ENCODE results near the gene ADGRL3.

ADGRL3 gene

GRCh38 chr4:61520681-61521160 lies 320.6 kb downstream of the ADGRL3 start:
- Histone ChIP-seq H3K4me3 (ENCODE audit: low read length) (no peak overlapping the region), H3K36me3 (ENCODE audit: control insufficient read depth, insufficient read depth, low read length) (no peaks in the 10 kb centered on the region), H3K4me1 (ENCODE audit: control insufficient read depth, insufficient read depth, low read length) (peaks cover 7% of the 10 kb centered on the region), H3K9me3 (ENCODE audit: control insufficient read depth, low read length) (no peaks in the 10 kb centered on the region), H3K9ac (ENCODE audit: low read length) (no peak overlapping the region), H3K27me3 (ENCODE audit: control insufficient read depth, insufficient read depth, low read length) (no peaks in the 10 kb centered on the region)

- H3K27me3 ChIP-seq (ENCODE audit: control insufficient read depth, insufficient read depth, low read length) = no peaks in the 10 kb centered on the region
- peaks cover 7% of the 10 kb centered on the region for H3K4me1 ChIP-seq (ENCODE audit: control insufficient read depth, insufficient read depth, low read length)
- no peaks in the 10 kb centered on the region for H3K9me3 ChIP-seq (ENCODE audit: control insufficient read depth, low read length)
- H3K36me3 ChIP-seq (ENCODE audit: control insufficient read depth, insufficient read depth, low read length) = no peaks in the 10 kb centered on the region
- H3K4me3 ChIP-seq (ENCODE audit: low read length) = no peak overlapping the region
- H3K9ac ChIP-seq (ENCODE audit: low read length) = no peak overlapping the region
Measured at GRCh38 chr4:61521451-61521850, 321.3 kb downstream of the ADGRL3 start.

GRCh38 chr4:61522312-61522711 lies 322.2 kb downstream of the ADGRL3 start:
- Histone ChIP-seq H3K4me3 (ENCODE audit: low read length) (no peak overlapping the region), H3K4me1 (ENCODE audit: control insufficient read depth, insufficient read depth, low read length) (peaks cover 7% of the 10 kb centered on the region), H3K9me3 (ENCODE audit: control insufficient read depth, low read length) (no peaks in the 10 kb centered on the region), H3K27me3 (ENCODE audit: control insufficient read depth, insufficient read depth, low read length) (no peaks in the 10 kb centered on the region), H3K36me3 (ENCODE audit: control insufficient read depth, insufficient read depth, low read length) (no peaks in the 10 kb centered on the region), H3K9ac (ENCODE audit: low read length) (no peak overlapping the region)

GRCh38 chr4:61527888-61528287 lies 327.8 kb downstream of the ADGRL3 start:
- Histone ChIP-seq H3K27me3 (ENCODE audit: control insufficient read depth, insufficient read depth, low read length) (no peaks in the 10 kb centered on the region), H3K4me1 (ENCODE audit: control insufficient read depth, insufficient read depth, low read length) (no peaks in the 10 kb centered on the region), H3K36me3 (ENCODE audit: control insufficient read depth, insufficient read depth, low read length) (no peaks in the 10 kb centered on the region), H3K9me3 (ENCODE audit: control insufficient read depth, low read length) (no peaks in the 10 kb centered on the region), H3K4me3 (ENCODE audit: low read length) (no peak overlapping the region), H3K9ac (ENCODE audit: low read length) (no peak overlapping the region)

- Histone ChIP-seq H3K4me1 (ENCODE audit: control insufficient read depth, insufficient read depth, low read length) (no peaks in the 10 kb centered on the region), H3K9me3 (ENCODE audit: control insufficient read depth, low read length) (no peaks in the 10 kb centered on the region), H3K9ac (ENCODE audit: low read length) (no peak overlapping the region), H3K36me3 (ENCODE audit: control insufficient read depth, insufficient read depth, low read length) (no peaks in the 10 kb centered on the region), H3K27me3 (ENCODE audit: control insufficient read depth, insufficient read depth, low read length) (no peaks in the 10 kb centered on the region), H3K4me3 (ENCODE audit: low read length) (no peak overlapping the region)
Measured at GRCh38 chr4:61528595-61528994, 328.5 kb downstream of the ADGRL3 start.

GRCh38 chr4:61531188-61531587 lies 331.1 kb downstream of the ADGRL3 start:
- Histone ChIP-seq H3K9me3 (ENCODE audit: control insufficient read depth, low read length) (no peaks in the 10 kb centered on the region), H3K9ac (ENCODE audit: low read length) (no peak overlapping the region), H3K36me3 (ENCODE audit: control insufficient read depth, insufficient read depth, low read length) (no peaks in the 10 kb centered on the region), H3K4me3 (ENCODE audit: low read length) (no peak overlapping the region), H3K4me1 (ENCODE audit: control insufficient read depth, insufficient read depth, low read length) (no peaks in the 10 kb centered on the region), H3K27me3 (ENCODE audit: control insufficient read depth, insufficient read depth, low read length) (no peaks in the 10 kb centered on the region)

GRCh38 chr4:61532336-61533000 lies 332.3 kb downstream of the ADGRL3 start:
- Histone ChIP-seq H3K27me3 (ENCODE audit: control insufficient read depth, insufficient read depth, low read length) (no peaks in the 10 kb centered on the region), H3K4me3 (ENCODE audit: low read length) (no peak overlapping the region), H3K36me3 (ENCODE audit: control insufficient read depth, insufficient read depth, low read length) (no peaks in the 10 kb centered on the region), H3K9me3 (ENCODE audit: control insufficient read depth, low read length) (no peaks in the 10 kb centered on the region), H3K9ac (ENCODE audit: low read length) (no peak overlapping the region), H3K4me1 (ENCODE audit: control insufficient read depth, insufficient read depth, low read length) (no peaks in the 10 kb centered on the region)

GRCh38 chr4:61533140-61533539 lies 333.0 kb downstream of the ADGRL3 start:
- Histone ChIP-seq H3K4me1 (ENCODE audit: control insufficient read depth, insufficient read depth, low read length) (no peaks in the 10 kb centered on the region), H3K36me3 (ENCODE audit: control insufficient read depth, insufficient read depth, low read length) (no peaks in the 10 kb centered on the region), H3K9me3 (ENCODE audit: control insufficient read depth, low read length) (no peaks in the 10 kb centered on the region)

GRCh38 chr4:61540944-61541343 lies 340.8 kb downstream of the ADGRL3 start:
- H3K4me3 ChIP-seq (ENCODE audit: low read length) = no peak overlapping the region
- no peaks in the 10 kb centered on the region for H3K27me3 ChIP-seq (ENCODE audit: control insufficient read depth, insufficient read depth, low read length)
- peaks cover 12% of the 10 kb centered on the region for H3K4me1 ChIP-seq (ENCODE audit: control insufficient read depth, insufficient read depth, low read length)
- H3K9me3 ChIP-seq (ENCODE audit: control insufficient read depth, low read length) = no peaks in the 10 kb centered on the region
- H3K36me3 ChIP-seq (ENCODE audit: control insufficient read depth, insufficient read depth, low read length) = no peaks in the 10 kb centered on the region
- peak overlapping the region; percentile 28 for H3K9ac ChIP-seq (ENCODE audit: low read length)

More at GRCh38 chr4:61533140-61533539, 333.0 kb downstream of the ADGRL3 start:
- no peaks in the 10 kb centered on the region for H3K27me3 ChIP-seq (ENCODE audit: control insufficient read depth, insufficient read depth, low read length)
- H3K4me3 ChIP-seq (ENCODE audit: low read length) = no peak overlapping the region
- no peak overlapping the region for H3K9ac ChIP-seq (ENCODE audit: low read length)

GRCh38 chr4:61541459-61541858 lies 341.3 kb downstream of the ADGRL3 start:
- H3K36me3 ChIP-seq (ENCODE audit: control insufficient read depth, insufficient read depth, low read length) = no peaks in the 10 kb centered on the region
- no peaks in the 10 kb centered on the region for H3K27me3 ChIP-seq (ENCODE audit: control insufficient read depth, insufficient read depth, low read length)
- no peak overlapping the region for H3K4me3 ChIP-seq (ENCODE audit: low read length)
- H3K9ac ChIP-seq (ENCODE audit: low read length) = no peak overlapping the region
- peaks cover 12% of the 10 kb centered on the region for H3K4me1 ChIP-seq (ENCODE audit: control insufficient read depth, insufficient read depth, low read length)
- H3K9me3 ChIP-seq (ENCODE audit: control insufficient read depth, low read length) = no peaks in the 10 kb centered on the region

- H3K36me3 ChIP-seq (ENCODE audit: control insufficient read depth, insufficient read depth, low read length) = no peaks in the 10 kb centered on the region
- H3K4me3 ChIP-seq (ENCODE audit: low read length) = no peak overlapping the region
- no peak overlapping the region for H3K9ac ChIP-seq (ENCODE audit: low read length)
- no peaks in the 10 kb centered on the region for H3K9me3 ChIP-seq (ENCODE audit: control insufficient read depth, low read length)
- no peaks in the 10 kb centered on the region for H3K27me3 ChIP-seq (ENCODE audit: control insufficient read depth, insufficient read depth, low read length)
- peaks cover 12% of the 10 kb centered on the region for H3K4me1 ChIP-seq (ENCODE audit: control insufficient read depth, insufficient read depth, low read length)
Measured at GRCh38 chr4:61543976-61544375, 343.9 kb downstream of the ADGRL3 start.

- no peak overlapping the region for H3K4me3 ChIP-seq (ENCODE audit: low read length)
- H3K9ac ChIP-seq (ENCODE audit: low read length) = no peak overlapping the region
- H3K27me3 ChIP-seq (ENCODE audit: control insufficient read depth, insufficient read depth, low read length) = no peaks in the 10 kb centered on the region
- H3K9me3 ChIP-seq (ENCODE audit: control insufficient read depth, low read length) = no peaks in the 10 kb centered on the region
- peaks cover 11% of the 10 kb centered on the region for H3K4me1 ChIP-seq (ENCODE audit: control insufficient read depth, insufficient read depth, low read length)
- no peaks in the 10 kb centered on the region for H3K36me3 ChIP-seq (ENCODE audit: control insufficient read depth, insufficient read depth, low read length)
Measured at GRCh38 chr4:61545902-61546480, 345.9 kb downstream of the ADGRL3 start.

Measured in mucosa of stomach (tissue), 1 donor.